Left lung (tissue), 10 donors: Measurements from ENCODE around the gene DNAJC27. TPM values are rescaled to one million over a fixed set of nuclear protein-coding genes. Genes with fewer than 3 reads are reported as not detected.

Source experiments
- ATAC-seq: fragments of 200-7000 bp; cut with Tn5 transposase; one replicate; pipeline ENCODE4 v1.9.1; 2020; ENCODE audit warnings: moderate library complexity
- DNase-seq, 4 donors: peaks; one replicate each; pipeline ENCODE4 v3.0.0-alpha.2; 2013 to 2020
- H3K27ac ChIP-seq, 2 donors: fragments of 200-600 bp; sonication (generic) in 1 of 2; one replicate each; pipeline versions ENCODE4 v1.5.0 to v1.8.0; 2020 to 2021
- H3K27me3 ChIP-seq, 2 donors: fragments of 200-600 bp; sonication (generic) in 1 of 2; one replicate each; pipeline versions ENCODE4 v1.5.0 to v1.8.0; 2020 to 2021
- H3K36me3 ChIP-seq, 2 donors: fragments of 200-600 bp; sonication (generic) in 1 of 2; one replicate each; pipeline versions ENCODE4 v1.5.0 to v1.8.0; 2020 to 2021
- H3K4me1 ChIP-seq, 2 donors: fragments of 200-600 bp; one replicate each; pipeline ENCODE4 v1.8.0; 2021
- H3K4me3 ChIP-seq, 2 donors: fragments of 200-600 bp; sonication (generic) in 1 of 2; one replicate each; pipeline versions ENCODE4 v1.5.0 to v1.8.0; 2020 to 2021; ENCODE audit warnings: mild to moderate bottlenecking in 1 of 2
- H3K9me3 ChIP-seq, 2 donors: fragments of 200-600 bp; sonication (generic) in 1 of 2; one replicate each; pipeline versions ENCODE4 v1.5.0 to v1.8.0; 2020 to 2021
- CTCF ChIP-seq, 2 donors: fragments of 200-600 bp; sonication (generic) in 1 of 2; IDR thresholded peaks; one replicate each; pipeline versions ENCODE4 v1.5.0 to v1.8.0; 2021; ENCODE audit warnings: antibody characterized with exemption in 2 of 2
- intact Hi-C, 2 donors: fragments of 100-400 bp; cut with DNase I; formaldehyde crosslinking; loops; one replicate each; pipeline versions ENCODE4 v1.11.2 to v1.14.2; 2022
- polyA plus RNA-seq, 6 donors: library from polyadenylated mRNA; unstranded; fragments of 120-200 nt; gene quantifications; one replicate each; pipeline ENCODE4 v1.2.1, GENCODE V29; 2013; ENCODE audit not compliant: insufficient read length in 6 of 6
- total RNA-seq, 2 donors: library from RNA; stranded (reverse); fragmentation: NEBNext Ultra II Directional; extraction: Animal tissue kit (Norgen Biotek cat#: 25700); gene quantifications; one replicate each; pipeline ENCODE4 v1.2.1, GENCODE V29; 2021
- donor health status: DM: no; HTN: yes; CAD: no.
- donor health status: DM: no; HTN: no; CAD: no.

DNAJC27 gene
- total and polyA plus RNA-seq, 8 donors, result 4.9 to 11.9 (median 10.3) TPM

- TF ChIP-seq CTCF (IDR thresholded peaks at IDR 0.05), result no peak
- no peaks in the 10 kb centered on the region for H3K9me3 ChIP-seq
- H3K27ac ChIP-seq, result no peak overlapping the region
- no peaks in the 10 kb centered on the region for H3K36me3 ChIP-seq
- no peak for DNase-seq
- no peak for ATAC-seq
- H3K27me3 ChIP-seq, result no peaks in the 10 kb centered on the region
- H3K4me3 ChIP-seq, result no peak overlapping the region
- H3K4me1 ChIP-seq, result no peaks in the 10 kb centered on the region
- intact Hi-C loops, result no loop called here
Observed at GRCh38 chr2:24994146-24994724, 22.5 kb upstream of the DNAJC27 start.

- no peaks in the 10 kb centered on the region for H3K9me3 ChIP-seq
- no peak for DNase-seq
- ATAC-seq, result no peak
- intact Hi-C loops, result no loop called here
- H3K4me3 ChIP-seq, result no peak overlapping the region
- H3K4me1 ChIP-seq, result no peaks in the 10 kb centered on the region
- TF ChIP-seq CTCF (IDR thresholded peaks at IDR 0.05), result no peak
- H3K27me3 ChIP-seq, result no peaks in the 10 kb centered on the region
- no peaks in the 10 kb centered on the region for H3K36me3 ChIP-seq
- H3K27ac ChIP-seq, result no peak overlapping the region
Observed at GRCh38 chr2:24993406-24994145, 21.8 kb upstream of the DNAJC27 start.

GRCh38 chr2:24986372-24986771, 14.6 kb upstream of the DNAJC27 start:
- intact Hi-C loops, result no loop called here
- peak in 2 of 4 donors; percentile 57 to 78 for DNase-seq
- no peak for ATAC-seq

GRCh38 chr2:24985511-24985910, 13.8 kb upstream of the DNAJC27 start:
- ATAC-seq (no peak), DNase-seq (no peak)
- H3K27me3 ChIP-seq, result no peaks in the 10 kb centered on the region
- no peak overlapping the region for H3K4me3 ChIP-seq
- no peaks in the 10 kb centered on the region for H3K4me1 ChIP-seq
- no peak for TF ChIP-seq CTCF (IDR thresholded peaks at IDR 0.05)
- no peaks in the 10 kb centered on the region for H3K36me3 ChIP-seq
- no peaks in the 10 kb centered on the region for H3K9me3 ChIP-seq
- intact Hi-C loops, result no loop called here
- H3K27ac ChIP-seq, result no peak overlapping the region

More at GRCh38 chr2:24986372-24986771, 14.6 kb upstream of the DNAJC27 start:
- no peak overlapping the region for H3K27ac ChIP-seq
- H3K4me3 ChIP-seq, result no peak overlapping the region
- no peaks in the 10 kb centered on the region for H3K4me1 ChIP-seq
- no peaks in the 10 kb centered on the region for H3K36me3 ChIP-seq
- no peaks in the 10 kb centered on the region for H3K27me3 ChIP-seq
- TF ChIP-seq CTCF (IDR thresholded peaks at IDR 0.05), result no peak
- no peaks in the 10 kb centered on the region for H3K9me3 ChIP-seq

GRCh38 chr2:24984912-24985311, 13.2 kb upstream of the DNAJC27 start:
- intact Hi-C loops, result no loop called here
- ATAC-seq (peak; percentile 64), DNase-seq (peak in 3 of 4 donors; percentile 39 to 96 (median 89))
- no peaks in the 10 kb centered on the region for H3K4me1 ChIP-seq
- no peaks in the 10 kb centered on the region for H3K36me3 ChIP-seq
- H3K9me3 ChIP-seq, result no peaks in the 10 kb centered on the region
- H3K4me3 ChIP-seq, result no peak overlapping the region
- no peak for TF ChIP-seq CTCF (IDR thresholded peaks at IDR 0.05)
- H3K27me3 ChIP-seq, result no peaks in the 10 kb centered on the region
- no peak overlapping the region for H3K27ac ChIP-seq
